ACC112 (cell line): Measurements from ENCODE around the gene PRIMPOL.

Experiments used
- H2AFZ ChIP-seq: fragments of 200-600 bp; sonication (generic); one replicate; pipeline ENCODE4 v1.6.0; 2017; ENCODE audit warnings: antibody characterized with exemption, low read length; ENCODE audit not compliant: unreplicated experiment
- H3K27ac ChIP-seq: fragments of 200-600 bp; sonication (generic); 2 replicates; pipeline ENCODE4 v1.5.1; 2014; ENCODE audit warnings: low read depth, mild to moderate bottlenecking, antibody characterized with exemption, low read length, moderate library complexity
- H3K27me3 ChIP-seq: fragments of 200-600 bp; sonication (generic); 2 replicates; pipeline ENCODE4 v1.6.1; 2014; ENCODE audit warnings: mild to moderate bottlenecking, antibody characterized with exemption, low read length, moderate library complexity, mixed read lengths; ENCODE audit not compliant: insufficient read depth
- H3K36me3 ChIP-seq: fragments of 200-600 bp; sonication (generic); 2 replicates; pipeline ENCODE4 v1.6.1; 2016; ENCODE audit warnings: mild to moderate bottlenecking, antibody characterized with exemption, low read length, moderate library complexity, mixed read lengths; ENCODE audit not compliant: insufficient read depth
- H3K4me1 ChIP-seq: fragments of 200-600 bp; sonication (generic); one replicate; pipeline ENCODE4 v1.6.1; 2016; ENCODE audit warnings: low read length, mixed read lengths; ENCODE audit not compliant: insufficient read depth, unreplicated experiment, control insufficient read depth
- H3K4me3 ChIP-seq: fragments of 200-600 bp; sonication (generic); 2 replicates; pipeline ENCODE4 v1.5.1; 2014; ENCODE audit warnings: mild to moderate bottlenecking, low read depth, low read length
- H3K79me2 ChIP-seq: fragments of 200-600 bp; sonication (generic); one replicate; pipeline ENCODE4 v1.6.0; 2016; ENCODE audit warnings: low read length; ENCODE audit not compliant: control insufficient read depth, unreplicated experiment, insufficient read depth

PRIMPOL gene

GRCh38 chr4:184706453-184706852, 56.9 kb downstream of the PRIMPOL start:
- no peak overlapping the region for H3K27ac ChIP-seq
- H3K4me1 ChIP-seq = no peaks in the 10 kb centered on the region
- H3K36me3 ChIP-seq = peaks cover 37% of the 10 kb centered on the region
- H3K79me2 ChIP-seq = no peaks in the 10 kb centered on the region
- no peak overlapping the region for H3K4me3 ChIP-seq
- no peak overlapping the region for H2AFZ ChIP-seq
- no peaks in the 10 kb centered on the region for H3K27me3 ChIP-seq

GRCh38 chr4:184712322-184712721, 62.8 kb downstream of the PRIMPOL start:
- no peaks in the 10 kb centered on the region for H3K4me1 ChIP-seq
- H3K36me3 ChIP-seq = peaks cover 31% of the 10 kb centered on the region
- H3K79me2 ChIP-seq = no peaks in the 10 kb centered on the region
- no peaks in the 10 kb centered on the region for H3K27me3 ChIP-seq
- no peak overlapping the region for H3K27ac ChIP-seq
- H3K4me3 ChIP-seq = no peak overlapping the region
- H2AFZ ChIP-seq = no peak overlapping the region

GRCh38 chr4:184713887-184714286, 64.3 kb downstream of the PRIMPOL start:
- H3K36me3 ChIP-seq = peaks cover 29% of the 10 kb centered on the region
- no peaks in the 10 kb centered on the region for H3K27me3 ChIP-seq
- no peak overlapping the region for H3K4me3 ChIP-seq

GRCh38 chr4:184715526-184715925, 66.0 kb downstream of the PRIMPOL start:
- Histone ChIP-seq H2AFZ (no peak overlapping the region), H3K27me3 (no peaks in the 10 kb centered on the region), H3K36me3 (peaks cover 19% of the 10 kb centered on the region), H3K4me3 (no peak overlapping the region), H3K4me1 (no peaks in the 10 kb centered on the region), H3K79me2 (peaks cover 4% of the 10 kb centered on the region), H3K27ac (no peak overlapping the region)

More at GRCh38 chr4:184713887-184714286, 64.3 kb downstream of the PRIMPOL start:
- Histone ChIP-seq H3K4me1 (no peaks in the 10 kb centered on the region), H3K27ac (no peak overlapping the region), H2AFZ (no peak overlapping the region), H3K79me2 (peaks cover 3% of the 10 kb centered on the region)

GRCh38 chr4:184719407-184719806, 69.9 kb downstream of the PRIMPOL start:
- no peak overlapping the region for H3K27ac ChIP-seq
- peaks cover 4% of the 10 kb centered on the region for H3K79me2 ChIP-seq
- no peak overlapping the region for H2AFZ ChIP-seq
- H3K27me3 ChIP-seq = no peaks in the 10 kb centered on the region
- H3K4me3 ChIP-seq = no peak overlapping the region
- peaks cover 38% of the 10 kb centered on the region for H3K36me3 ChIP-seq
- no peaks in the 10 kb centered on the region for H3K4me1 ChIP-seq

GRCh38 chr4:184721254-184721653, 71.7 kb downstream of the PRIMPOL start:
- H3K4me1 ChIP-seq = no peaks in the 10 kb centered on the region
- peaks cover 4% of the 10 kb centered on the region for H3K79me2 ChIP-seq
- H3K4me3 ChIP-seq = no peak overlapping the region
- no peak overlapping the region for H3K27ac ChIP-seq
- peaks cover 41% of the 10 kb centered on the region for H3K36me3 ChIP-seq
- H2AFZ ChIP-seq = no peak overlapping the region
- H3K27me3 ChIP-seq = no peaks in the 10 kb centered on the region

- H3K36me3 ChIP-seq = peaks cover 42% of the 10 kb centered on the region
- no peak overlapping the region for H3K4me3 ChIP-seq
- H3K27ac ChIP-seq = no peak overlapping the region
- no peaks in the 10 kb centered on the region for H3K4me1 ChIP-seq
- H3K27me3 ChIP-seq = no peaks in the 10 kb centered on the region
- peaks cover 11% of the 10 kb centered on the region for H3K79me2 ChIP-seq
- no peak overlapping the region for H2AFZ ChIP-seq
Observed at GRCh38 chr4:184722798-184723197, 73.3 kb downstream of the PRIMPOL start.

GRCh38 chr4:184727430-184727829, 77.9 kb downstream of the PRIMPOL start:
- peaks cover 28% of the 10 kb centered on the region for H3K79me2 ChIP-seq

GRCh38 chr4:184728858-184729257, 79.3 kb downstream of the PRIMPOL start:
- Histone ChIP-seq H3K27me3 (no peaks in the 10 kb centered on the region), H3K4me1 (peaks cover 32% of the 10 kb centered on the region), H2AFZ (no peak overlapping the region), H3K27ac (peak overlapping the region; percentile 29), H3K79me2 (peaks cover 34% of the 10 kb centered on the region), H3K4me3 (no peak overlapping the region), H3K36me3 (peaks cover 21% of the 10 kb centered on the region)

More at GRCh38 chr4:184727430-184727829, 77.9 kb downstream of the PRIMPOL start:
- Histone ChIP-seq H2AFZ (no peak overlapping the region), H3K4me3 (no peak overlapping the region), H3K36me3 (peaks cover 26% of the 10 kb centered on the region), H3K27me3 (no peaks in the 10 kb centered on the region), H3K27ac (no peak overlapping the region), H3K4me1 (peaks cover 29% of the 10 kb centered on the region)

- Histone ChIP-seq H2AFZ (no peak overlapping the region), H3K27ac (no peak overlapping the region), H3K4me1 (peaks cover 32% of the 10 kb centered on the region), H3K36me3 (peaks cover 14% of the 10 kb centered on the region), H3K4me3 (no peak overlapping the region), H3K27me3 (no peaks in the 10 kb centered on the region), H3K79me2 (peaks cover 34% of the 10 kb centered on the region)
Observed at GRCh38 chr4:184729946-184730345, 80.4 kb downstream of the PRIMPOL start.

- H3K4me1 ChIP-seq = peaks cover 32% of the 10 kb centered on the region
- H3K4me3 ChIP-seq = no peak overlapping the region
- peaks cover 14% of the 10 kb centered on the region for H3K36me3 ChIP-seq
- no peak overlapping the region for H3K27ac ChIP-seq
- H2AFZ ChIP-seq = no peak overlapping the region
- peaks cover 34% of the 10 kb centered on the region for H3K79me2 ChIP-seq
- H3K27me3 ChIP-seq = no peaks in the 10 kb centered on the region
Observed at GRCh38 chr4:184731056-184731455, 81.5 kb downstream of the PRIMPOL start.
